Measurements from ENCODE around the gene RFT1.

- TF ChIP-seq CTCF (IDR thresholded peaks at IDR 0.05; ENCODE audit: borderline replicate concordance, extremely low read depth, low read length, poor library complexity, severe bottlenecking) = no peak
- no peak for TF ChIP-seq EZH2 (IDR thresholded peaks at IDR 0.05; ENCODE audit: borderline replicate concordance, low read depth, low read length, severe bottlenecking)
Measured at GRCh38 chr3:53082736-53083135, 47.5 kb downstream of the RFT1 start.

Measured in DND-41 (cell line).